T-cell (primary cell): Measurements from ENCODE around the gene LHFPL2. TPM values are rescaled to one million over a fixed set of nuclear protein-coding genes. Genes with fewer than 3 reads are reported as not detected.

Experiments used
- ATAC-seq, 4 experiments: fragments of 200-7000 bp in 3 of 4; fragments of 150-1000 bp in 1 of 4; cut with Tn5 transposase; replicated peaks in 1 of 4; 1 replicate in 3 of 4; 2 replicates in 1 of 4; pipeline ENCODE4 v1.10.0; 2021; ENCODE audit warnings: moderate library complexity in 3 of 4, mild to moderate bottlenecking in 2 of 4, moderate number of reproducible peaks in 1 of 4
- CTCF ChIA-PET, 2 donors: fragments of 300-600 bp; sonication (Branson Sonifier 250); formaldehyde crosslinking; loops; one replicate each; lab custom pipeline; 2022; ENCODE audit warnings: antibody characterized with exemption in 2 of 2; lab: Charles Lee
- POLR2A ChIA-PET, 2 donors: fragments of 300-600 bp; sonication (Branson Sonifier 250); formaldehyde crosslinking; loops; one replicate each; lab custom pipeline; 2022; ENCODE audit warnings: antibody characterized with exemption in 2 of 2; lab: Charles Lee
- DNase-seq, 35 experiments: peaks; one replicate each; pipeline versions ENCODE4 v3.0.0 to v3.0.0-alpha.2; 2013 to 2023
- H3K27ac ChIP-seq: one replicate; pipeline ENCODE4 v1.5.1; 2013; ENCODE audit warnings: low read length
- H3K27me3 ChIP-seq, 2 experiments: replicated peaks in 1 of 2; 1 replicate in 1 of 2; 2 replicates in 1 of 2; pipeline versions ENCODE4 v1.6.1 to v1.7.0; 2013; ENCODE audit warnings: low read length in 1 of 2, mixed read lengths in 1 of 2; ENCODE audit not compliant: control insufficient read depth in 2 of 2, insufficient read depth in 2 of 2; ENCODE audit errors: extremely low read depth in 1 of 2
- H3K36me3 ChIP-seq, 2 donors: 1 replicate in 1 of 2; 2 replicates in 1 of 2; pipeline versions ENCODE4 v1.6.1 to v1.7.0; 2013; ENCODE audit warnings: low read length in 1 of 2; ENCODE audit not compliant: control insufficient read depth in 2 of 2, insufficient read depth in 1 of 2; ENCODE audit errors: extremely low read depth in 1 of 2
- H3K4me1 ChIP-seq, 2 experiments: 1 replicate in 1 of 2; 2 replicates in 1 of 2; pipeline versions ENCODE4 v1.6.1 to v1.7.0; 2013; ENCODE audit warnings: low read length in 2 of 2, mixed read lengths in 1 of 2; ENCODE audit not compliant: insufficient read depth in 2 of 2, control insufficient read depth in 1 of 2; ENCODE audit errors: extremely low read depth in 1 of 2
- H3K4me3 ChIP-seq, 2 donors: 1 replicate in 1 of 2; 2 replicates in 1 of 2; pipeline versions ENCODE4 v1.5.1 to v1.7.0; 2013; ENCODE audit warnings: mild to moderate bottlenecking in 2 of 2, low read length in 1 of 2, moderate library complexity in 1 of 2; ENCODE audit not compliant: control insufficient read depth in 1 of 2; ENCODE audit errors: extremely low read depth in 1 of 2
- H3K9me3 ChIP-seq: 2 replicates; pipeline ENCODE4 v1.7.0; 2013
- H3K27ac Mint-ChIP-seq, 2 donors: one replicate each; pipeline ENCODE4 v1.8.0; 2020 to 2021; ENCODE audit warnings: mild to moderate bottlenecking in 2 of 2, mixed read lengths in 2 of 2
- H3K27me3 Mint-ChIP-seq, 2 donors: one replicate each; pipeline ENCODE4 v1.8.0; 2021 to 2022; ENCODE audit warnings: mixed read lengths in 2 of 2
- H3K36me3 Mint-ChIP-seq: one replicate; pipeline ENCODE4 v1.8.0; 2021; ENCODE audit warnings: mixed read lengths
- H3K4me1 Mint-ChIP-seq, 3 donors: one replicate each; pipeline ENCODE4 v1.8.0; 2020 to 2022; ENCODE audit warnings: mixed read lengths in 3 of 3, mild to moderate bottlenecking in 1 of 3
- H3K4me3 Mint-ChIP-seq, 3 donors: one replicate each; pipeline ENCODE4 v1.8.0; 2020 to 2022; ENCODE audit warnings: mild to moderate bottlenecking in 3 of 3, mixed read lengths in 3 of 3, moderate library complexity in 3 of 3
- H3K9me3 Mint-ChIP-seq, 3 donors: one replicate each; pipeline ENCODE4 v1.8.0; 2020 to 2022; ENCODE audit warnings: mixed read lengths in 3 of 3
- WGBS: methylation state at CpG from one replicate; pipeline ENCODE4 v1.1.5; 2013; ENCODE audit warnings: missing lambda C conversion rate; ENCODE audit not compliant: insufficient coverage; 5-methylcytosine and 5-hydroxymethylcytosine counted together
- total RNA-seq, 35 experiments: library from RNA in 6 of 35; stranded (reverse) in 6 of 35; fragments of 120-200 nt in 1 of 35; gene quantifications; one replicate each; pipeline versions ENCODE4 v1.2.1 to v1.2.4 and lab custom pipeline; 2013 to 2026

The LHFPL2 gene
- total RNA-seq, 5 donors from 2014 or later (not counting 1 experiment from before 2014, with no cell fraction given): 0.19 to 1.9 (median 0.82) TPM

DNA sequence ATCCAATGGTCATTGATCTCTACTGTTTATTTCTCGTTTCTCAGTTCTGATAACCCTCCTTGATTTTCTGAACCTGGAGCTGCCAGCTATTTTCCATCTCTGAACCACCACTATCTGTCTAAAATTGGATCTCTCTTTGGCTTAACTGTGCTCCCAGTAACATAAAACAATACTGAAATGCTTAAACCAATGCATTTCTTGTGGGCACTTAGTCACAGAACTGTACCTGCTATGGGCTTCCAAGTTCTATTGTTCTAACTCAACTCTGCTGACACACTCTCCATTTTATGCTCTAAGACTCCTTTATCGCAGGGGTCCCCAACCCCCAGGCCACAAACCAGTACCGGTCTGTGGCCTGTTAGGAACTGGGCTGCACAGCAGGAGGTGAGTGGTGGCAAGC lies 120.6 kb downstream of the LHFPL2 start:
- no peak for ATAC-seq
- H3K9me3 ChIP-seq: no peaks in the 10 kb centered on the region
- WGBS: 93% methylated on average over 1 of the region's 3 CpGs
- no peaks in the 10 kb centered on the region for H3K36me3 Mint-ChIP-seq
- no peak overlapping the region for H3K4me3 ChIP-seq
- no peaks in the 10 kb centered on the region for H3K9me3 Mint-ChIP-seq
- H3K4me3 Mint-ChIP-seq: no peak overlapping the region
- POLR2A ChIA-PET: no interaction called here
- CTCF ChIA-PET: no interaction called here
- H3K27ac Mint-ChIP-seq: no peak overlapping the region
- H3K27me3 Mint-ChIP-seq: peaks cover 9 to 17% of the 10 kb centered on the region in 2 donors
- no peak overlapping the region for H3K27ac ChIP-seq
- H3K4me1 Mint-ChIP-seq: no peaks in the 10 kb centered on the region
- no peak for DNase-seq
- H3K27me3 ChIP-seq: peaks cover 0 to 8% of the 10 kb centered on the region in 2 experiments
- H3K4me1 ChIP-seq: no peaks in the 10 kb centered on the region
- no peaks in the 10 kb centered on the region for H3K36me3 ChIP-seq

DNA sequence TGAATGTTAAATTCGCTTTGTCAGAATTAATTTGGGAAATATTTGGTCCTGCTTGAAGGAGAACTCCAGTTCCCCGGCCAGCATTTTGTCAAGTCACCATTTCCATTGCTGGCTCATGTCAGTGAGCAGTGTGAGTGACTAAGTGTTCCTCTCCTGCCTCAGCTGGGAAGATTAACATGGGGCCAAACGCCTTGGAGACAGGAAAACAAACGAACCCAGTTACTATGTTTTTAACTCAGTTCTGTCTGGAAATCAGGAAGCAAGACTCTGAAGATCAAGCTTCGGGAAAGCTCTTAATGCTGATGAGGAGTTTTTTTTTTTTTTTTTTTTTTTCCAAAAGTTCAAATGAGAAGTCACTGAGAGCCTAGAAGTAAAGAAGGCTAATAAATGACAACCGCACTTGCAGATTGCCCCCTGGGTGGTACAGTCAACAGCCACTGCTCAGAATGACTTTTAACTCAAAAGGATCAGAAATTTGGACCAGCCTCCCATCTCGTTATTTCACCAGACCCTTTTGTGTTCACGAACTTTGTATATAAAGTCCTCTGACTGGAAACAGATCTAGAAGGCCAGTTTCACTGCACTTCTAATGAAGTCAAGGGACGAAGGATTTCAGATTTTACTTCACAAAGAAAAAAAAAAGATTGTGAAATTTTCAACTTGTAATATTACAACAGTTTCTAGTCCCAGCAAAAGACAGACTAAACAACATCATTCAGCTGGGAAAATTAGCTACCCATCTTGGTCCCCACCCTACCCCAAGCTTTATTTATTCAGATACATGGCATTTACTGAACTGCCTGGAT lies 121.3 kb downstream of the LHFPL2 start:
- Histone ChIP-seq H3K27ac (no peak overlapping the region), H3K4me3 (no peak overlapping the region), H3K4me1 (no peaks in the 10 kb centered on the region), H3K9me3 (no peaks in the 10 kb centered on the region), H3K27me3 (peaks cover 0 to 8% of the 10 kb centered on the region in 2 experiments), H3K36me3 (no peaks in the 10 kb centered on the region)
- H3K27ac Mint-ChIP-seq: no peak overlapping the region
- ChIA-PET CTCF (interaction anchor here in 1 of 2 donors (0.6 kb wide), 1 partner anchor 626 kb away, joined by 3 read pairs; no protein-coding TSS in a partner anchor), POLR2A (no interaction called here)
- H3K27me3 Mint-ChIP-seq: peaks cover 14 to 21% of the 10 kb centered on the region in 2 donors
- ATAC-seq: no peak
- no peaks in the 10 kb centered on the region for H3K9me3 Mint-ChIP-seq
- no peak overlapping the region for H3K4me3 Mint-ChIP-seq
- no peaks in the 10 kb centered on the region for H3K4me1 Mint-ChIP-seq
- no peaks in the 10 kb centered on the region for H3K36me3 Mint-ChIP-seq
- DNase-seq: no peak
- WGBS: 75% methylated on average over 3 of the region's 9 CpGs

DNA sequence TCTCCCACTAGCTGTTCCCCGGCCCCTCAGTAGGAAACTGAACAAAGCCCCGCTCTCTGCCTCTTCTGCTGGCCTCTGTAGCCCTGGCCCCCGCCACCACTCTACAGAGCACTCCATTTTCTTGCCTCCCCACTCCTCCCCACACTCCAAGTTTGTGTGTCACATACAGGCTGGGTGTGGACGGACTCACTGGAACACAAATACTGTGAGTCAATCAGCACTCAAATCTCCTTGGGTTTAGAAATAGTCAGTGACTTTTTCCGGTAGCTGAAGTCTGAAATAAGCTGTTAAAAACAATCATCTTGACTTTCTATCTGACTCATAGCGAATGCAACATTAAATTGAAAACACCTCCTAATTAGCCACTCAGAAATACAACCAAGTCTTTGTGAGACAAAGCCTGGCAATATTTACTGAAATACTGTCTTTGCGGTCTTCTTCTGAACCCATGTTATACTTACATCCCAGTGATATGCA lies 122.5 kb downstream of the LHFPL2 start:
- DNase-seq (no peak), ATAC-seq (no peak)
- Mint-ChIP-seq H3K27me3 (peaks cover 14 to 25% of the 10 kb centered on the region in 2 donors), H3K4me1 (no peaks in the 10 kb centered on the region), H3K4me3 (no peak overlapping the region), H3K36me3 (no peaks in the 10 kb centered on the region), H3K9me3 (no peaks in the 10 kb centered on the region), H3K27ac (no peak overlapping the region)
- no peaks in the 10 kb centered on the region for H3K9me3 ChIP-seq
- CTCF ChIA-PET: no interaction called here
- H3K27me3 ChIP-seq: peaks cover 0 to 8% of the 10 kb centered on the region in 2 experiments
- no peak overlapping the region for H3K27ac ChIP-seq
- POLR2A ChIA-PET: no interaction called here
- WGBS: 69% methylated on average over 4 of the region's 7 CpGs
- H3K4me1 ChIP-seq: no peaks in the 10 kb centered on the region
- H3K36me3 ChIP-seq: no peaks in the 10 kb centered on the region
- no peak overlapping the region for H3K4me3 ChIP-seq

DNA sequence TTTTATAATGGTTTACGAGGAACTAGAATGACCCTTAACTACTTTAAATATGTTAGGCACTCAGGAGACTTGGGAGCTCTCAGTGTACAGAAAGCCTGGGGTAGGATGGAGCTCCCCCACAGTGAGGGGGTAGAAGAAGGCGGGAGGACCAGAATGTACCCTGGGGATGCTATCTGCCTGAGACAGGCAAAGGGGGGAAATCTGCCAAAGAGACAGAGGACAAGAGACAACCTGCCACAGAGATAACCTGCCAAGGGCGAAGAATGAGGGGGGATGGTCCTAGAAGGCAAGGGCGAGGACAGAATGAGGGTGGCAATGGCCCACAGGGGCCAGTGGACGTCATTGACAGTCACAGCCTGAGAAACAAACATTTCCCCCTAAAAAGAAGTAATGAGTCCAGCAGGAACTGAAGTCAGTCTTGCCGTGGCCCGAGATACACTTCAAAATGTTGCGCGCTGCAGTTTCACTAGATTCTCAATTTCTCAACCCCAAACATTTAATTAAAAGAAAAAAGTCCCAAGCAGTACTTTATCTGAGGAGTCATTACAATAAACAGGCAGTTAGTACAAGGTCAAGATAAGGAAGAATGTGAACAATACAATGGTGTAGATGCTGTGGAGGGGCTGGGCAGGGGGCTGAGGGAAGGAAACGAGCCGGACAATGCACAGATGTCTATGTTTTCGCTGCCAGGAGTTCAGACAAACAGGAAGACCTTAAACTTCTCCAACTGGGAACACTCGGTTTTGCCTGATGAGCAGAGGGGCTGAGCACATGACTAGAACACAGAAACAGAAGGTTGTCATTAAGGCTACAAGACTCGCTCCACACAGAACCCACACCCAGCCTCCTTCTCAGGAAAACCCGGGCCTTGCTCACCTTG lies 125.0 kb downstream of the LHFPL2 start:
- H3K36me3 Mint-ChIP-seq: no peaks in the 10 kb centered on the region
- Histone ChIP-seq H3K9me3 (no peaks in the 10 kb centered on the region), H3K27me3 (peaks cover 0 to 27% of the 10 kb centered on the region in 2 experiments), H3K36me3 (no peaks in the 10 kb centered on the region), H3K27ac (no peak overlapping the region), H3K4me1 (no peaks in the 10 kb centered on the region), H3K4me3 (no peak overlapping the region)
- no peak overlapping the region for H3K27ac Mint-ChIP-seq
- 80% methylated on average over 9 of the region's 15 CpGs for WGBS
- H3K27me3 Mint-ChIP-seq: peaks cover 33 to 47% of the 10 kb centered on the region in 2 donors
- ATAC-seq (no peak), DNase-seq (no peak)
- no peaks in the 10 kb centered on the region for H3K9me3 Mint-ChIP-seq
- ChIA-PET POLR2A (no interaction called here), CTCF (no interaction called here)
- H3K4me3 Mint-ChIP-seq: no peak overlapping the region
- H3K4me1 Mint-ChIP-seq: no peaks in the 10 kb centered on the region

DNA sequence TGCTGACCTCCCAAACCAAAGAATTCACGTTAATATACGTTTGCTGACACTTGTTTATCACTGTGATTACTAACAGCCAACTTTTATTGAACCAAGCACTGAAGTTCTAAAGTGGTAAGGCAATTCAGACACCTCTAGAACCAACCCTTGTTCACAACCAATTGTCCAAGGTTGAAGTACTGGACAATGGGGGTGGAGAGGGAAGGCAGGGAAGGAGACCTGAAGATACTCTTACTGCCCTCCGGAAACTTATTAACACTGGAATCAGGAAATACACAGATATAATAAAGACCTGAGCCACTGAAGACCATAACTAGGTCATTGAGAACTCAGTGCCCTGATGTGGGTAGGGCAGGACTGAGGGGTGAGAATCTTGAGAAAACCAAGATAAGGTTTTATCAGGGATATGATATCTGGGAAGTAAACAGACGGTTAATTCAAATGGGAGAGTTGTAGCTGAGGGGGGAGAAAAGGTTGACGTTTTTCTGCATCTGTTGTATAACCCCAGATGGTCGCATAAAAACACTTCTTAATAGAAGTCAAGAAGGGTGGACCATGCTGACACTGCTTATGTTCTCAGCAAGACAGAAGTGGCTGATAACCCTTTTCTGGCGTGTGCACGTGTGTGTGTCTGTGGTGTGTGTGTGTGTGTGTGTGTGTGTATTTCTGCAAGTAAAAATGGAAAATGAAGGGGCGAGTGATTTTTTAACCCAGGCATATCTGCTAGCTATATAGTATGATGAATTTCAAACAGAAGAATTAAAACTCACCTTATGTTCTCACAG lies 125.9 kb downstream of the LHFPL2 start:
- Histone ChIP-seq H3K9me3 (no peaks in the 10 kb centered on the region), H3K27ac (no peak overlapping the region), H3K4me1 (no peaks in the 10 kb centered on the region), H3K36me3 (no peaks in the 10 kb centered on the region), H3K27me3 (peaks cover 0 to 33% of the 10 kb centered on the region in 2 experiments), H3K4me3 (no peak overlapping the region)
- H3K27me3 Mint-ChIP-seq: peaks cover 35 to 49% of the 10 kb centered on the region in 2 donors
- no peak for DNase-seq
- H3K4me3 Mint-ChIP-seq: no peak overlapping the region
- no peaks in the 10 kb centered on the region for H3K9me3 Mint-ChIP-seq
- no peak for ATAC-seq
- H3K4me1 Mint-ChIP-seq: no peaks in the 10 kb centered on the region
- POLR2A ChIA-PET: no interaction called here
- no peaks in the 10 kb centered on the region for H3K36me3 Mint-ChIP-seq
- WGBS: 60% methylated on average over 4 of the region's 9 CpGs
- CTCF ChIA-PET: no interaction called here
- H3K27ac Mint-ChIP-seq: no peak overlapping the region

DNA sequence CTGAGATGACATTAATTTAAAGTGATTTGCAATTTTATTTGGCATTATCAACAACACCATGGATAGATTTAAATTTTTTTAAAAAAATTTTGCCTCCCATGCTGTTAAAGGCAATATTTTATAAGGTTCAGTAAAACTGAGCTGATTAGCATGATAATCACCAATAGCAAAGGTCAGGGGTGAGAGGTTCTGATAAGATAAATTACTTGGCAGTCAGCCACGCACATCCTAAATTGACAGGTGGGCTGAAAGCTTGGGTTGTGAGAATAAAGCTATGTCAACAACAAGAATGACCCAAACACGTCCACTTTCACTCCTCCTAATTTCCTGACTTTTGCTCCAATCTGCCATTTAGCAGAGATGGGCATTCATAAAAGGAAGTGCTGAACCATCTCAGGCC lies 127.1 kb downstream of the LHFPL2 start:
- no peak for DNase-seq
- POLR2A ChIA-PET: no interaction called here
- no peak for ATAC-seq
- no peaks in the 10 kb centered on the region for H3K36me3 ChIP-seq
- Mint-ChIP-seq H3K4me1 (no peaks in the 10 kb centered on the region), H3K27ac (no peak overlapping the region), H3K4me3 (no peak overlapping the region), H3K9me3 (no peaks in the 10 kb centered on the region), H3K36me3 (no peaks in the 10 kb centered on the region), H3K27me3 (peaks cover 43 to 58% of the 10 kb centered on the region in 2 donors)
- no peaks in the 10 kb centered on the region for H3K9me3 ChIP-seq
- peaks cover 0 to 39% of the 10 kb centered on the region in 2 experiments for H3K27me3 ChIP-seq
- no peak overlapping the region for H3K4me3 ChIP-seq
- no peak overlapping the region for H3K27ac ChIP-seq
- H3K4me1 ChIP-seq: no peaks in the 10 kb centered on the region
- CTCF ChIA-PET: no interaction called here
- whole genome bisulfite sequencing: no CpG with 5 or more reads among the region's 2 CpGs
